Suprapubic skin (tissue), 4 donors: ENCODE data around the gene POFUT1. TPM values are rescaled to one million over a fixed set of nuclear protein-coding genes. Genes with fewer than 3 reads are reported as not detected.

Source experiments
- DNase-seq, 2 donors: peaks; one replicate each; pipeline ENCODE4 v3.0.0-alpha.2; 2019; ENCODE audit warnings: low spot score in 2 of 2
- H3K27ac ChIP-seq: fragments of 200-600 bp; sonication (generic); one replicate; pipeline ENCODE4 v1.5.1; 2019
- H3K27me3 ChIP-seq: fragments of 200-600 bp; sonication (generic); one replicate; pipeline ENCODE4 v1.5.1; 2019
- H3K36me3 ChIP-seq: fragments of 200-600 bp; sonication (generic); one replicate; pipeline ENCODE4 v1.5.1; 2019
- H3K4me1 ChIP-seq: fragments of 200-600 bp; sonication (generic); one replicate; pipeline ENCODE4 v1.5.1; 2019
- H3K4me3 ChIP-seq: fragments of 200-600 bp; sonication (generic); one replicate; pipeline ENCODE4 v1.5.1; 2019; ENCODE audit warnings: mild to moderate bottlenecking
- H3K9me3 ChIP-seq: fragments of 200-600 bp; sonication (generic); one replicate; pipeline ENCODE4 v1.5.1; 2019
- CTCF ChIP-seq, 2 donors: fragments of 200-600 bp in 1 of 2; fragments of 450-650 bp in 1 of 2; sonication (generic) in 1 of 2; IDR thresholded peaks; one replicate each; pipeline ENCODE4 v1.5.1; 2016 to 2019; ENCODE audit warnings: antibody characterized with exemption in 2 of 2, mild to moderate bottlenecking in 1 of 2, moderate library complexity in 1 of 2
- EP300 ChIP-seq: sonication (generic); formaldehyde crosslinking; IDR thresholded peaks from one replicate; pipeline ENCODE4 v1.6.1; 2017; ENCODE audit warnings: antibody characterized with exemption
- POLR2A ChIP-seq, 2 donors: fragments of 450-650 bp; IDR thresholded peaks; one replicate each; pipeline ENCODE4 v1.6.1; 2017; ENCODE audit warnings: antibody characterized with exemption in 2 of 2, mild to moderate bottlenecking in 2 of 2, moderate library complexity in 2 of 2
- POLR2AphosphoS5 ChIP-seq, 3 donors: sonication (generic); formaldehyde crosslinking; IDR thresholded peaks; one replicate each; pipeline ENCODE4 v1.6.1; 2017; ENCODE audit warnings: antibody characterized with exemption in 3 of 3
- WGBS: methylation state at CpG from one replicate; pipeline ENCODE4 v1.1.5; 2018; 5-methylcytosine and 5-hydroxymethylcytosine counted together
- total RNA-seq, 4 donors: library from RNA; depleted of rRNA; stranded (reverse); fragments of >200 nt; gene quantifications; one replicate each; pipeline ENCODE4 v1.1.0, GENCODE V29; 2016

Gene POFUT1
- total RNA-seq, 4 donors from 2014 or later = 19.0 to 36.4 (median 24.1) TPM

- 98% methylated on average over 4 of the region's 4 CpGs for WGBS
- H3K36me3 ChIP-seq = peaks cover 86% of the 10 kb centered on the region
- DNase-seq = no peak
- no peaks in the 10 kb centered on the region for H3K27me3 ChIP-seq
- TF ChIP-seq EP300 (no peak), POLR2A (IDR thresholded peaks at IDR 0.05) (no peak), CTCF (IDR thresholded peaks at IDR 0.05) (no peak), POLR2AphosphoS5 (IDR thresholded peaks at IDR 0.05) (no peak)
- H3K9me3 ChIP-seq = no peaks in the 10 kb centered on the region
- no peaks in the 10 kb centered on the region for H3K4me1 ChIP-seq
- H3K4me3 ChIP-seq = no peak overlapping the region
- H3K27ac ChIP-seq = no peak overlapping the region
These were observed 23.6 kb downstream of the POFUT1 start for GRCh38 chr20:32231245-32231644.

GRCh38 chr20:32231847-32232246, 24.2 kb downstream of the POFUT1 start:
- H3K4me3 ChIP-seq = no peak overlapping the region
- H3K9me3 ChIP-seq = no peaks in the 10 kb centered on the region
- no peak for TF ChIP-seq CTCF (IDR thresholded peaks at IDR 0.05)
- no peak for TF ChIP-seq POLR2A (IDR thresholded peaks at IDR 0.05)
- TF ChIP-seq EP300 = no peak
- no peak for TF ChIP-seq POLR2AphosphoS5 (IDR thresholded peaks at IDR 0.05)
- 73% methylated on average over 4 of the region's 4 CpGs for WGBS
- DNase-seq = no peak
- H3K4me1 ChIP-seq = no peaks in the 10 kb centered on the region
- H3K36me3 ChIP-seq = peaks cover 85% of the 10 kb centered on the region
- no peaks in the 10 kb centered on the region for H3K27me3 ChIP-seq
- H3K27ac ChIP-seq = no peak overlapping the region

DNA sequence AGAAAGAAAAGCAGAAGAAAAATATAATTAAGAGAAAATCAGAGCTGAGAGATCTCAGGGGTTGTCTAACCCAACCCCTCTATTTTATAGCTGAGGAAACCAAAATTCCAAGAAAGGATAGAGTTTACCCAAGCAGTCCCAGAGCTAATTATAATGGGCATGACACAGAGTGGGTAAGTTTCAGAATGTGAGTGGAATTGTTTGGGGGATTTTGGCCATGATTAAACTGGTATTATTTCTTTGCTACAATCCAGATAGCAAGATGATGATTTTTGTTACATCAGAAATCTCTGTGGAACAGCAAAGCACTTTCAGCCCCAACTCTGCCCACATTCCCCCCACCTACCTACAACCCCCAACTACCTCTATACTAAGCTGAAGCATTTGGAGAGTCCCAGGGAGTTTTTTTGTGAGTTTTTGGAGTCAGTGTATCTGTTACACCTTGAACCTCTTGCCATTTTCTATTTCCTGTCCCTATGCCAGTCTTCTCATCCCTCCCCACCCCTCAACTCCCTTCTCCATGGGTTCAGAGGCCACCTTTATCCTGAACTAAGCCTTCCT, 24.7 kb downstream of the POFUT1 start:
- Histone ChIP-seq H3K9me3 (no peaks in the 10 kb centered on the region), H3K4me3 (no peak overlapping the region), H3K36me3 (peaks cover 81% of the 10 kb centered on the region), H3K27me3 (no peaks in the 10 kb centered on the region), H3K27ac (no peak overlapping the region), H3K4me1 (no peaks in the 10 kb centered on the region)
- TF ChIP-seq CTCF (IDR thresholded peaks at IDR 0.05) (no peak), POLR2AphosphoS5 (IDR thresholded peaks at IDR 0.05) (no peak), POLR2A (IDR thresholded peaks at IDR 0.05) (no peak), EP300 (no peak)
- DNase-seq = no peak

DNA sequence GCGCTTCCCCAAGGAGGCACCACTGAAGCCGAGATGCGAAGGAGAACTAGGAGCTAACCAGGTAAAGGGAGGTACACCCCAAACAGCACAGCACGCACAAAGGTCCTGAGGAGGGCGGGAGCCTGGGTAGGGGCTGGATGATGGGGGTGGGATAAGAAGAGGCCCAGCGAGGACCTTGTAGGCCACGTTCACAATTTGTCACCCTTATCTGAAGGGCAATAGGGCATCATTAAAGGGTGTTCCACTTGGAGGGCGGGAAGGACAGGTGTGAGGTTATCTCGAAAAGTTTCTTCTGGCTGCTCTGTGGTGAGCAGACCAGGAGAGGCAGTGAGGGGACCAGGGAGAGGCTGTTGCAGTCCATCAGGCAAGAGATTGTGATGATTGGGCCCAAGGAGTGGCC, 25.6 kb downstream of the POFUT1 start:
- TF ChIP-seq EP300 (no peak), CTCF (IDR thresholded peaks at IDR 0.05) (no peak), POLR2A (IDR thresholded peaks at IDR 0.05) (no peak), POLR2AphosphoS5 (IDR thresholded peaks at IDR 0.05) (no peak)
- Histone ChIP-seq H3K27ac (no peak overlapping the region), H3K4me1 (no peaks in the 10 kb centered on the region), H3K27me3 (no peaks in the 10 kb centered on the region), H3K4me3 (no peak overlapping the region), H3K9me3 (no peaks in the 10 kb centered on the region), H3K36me3 (peaks cover 76% of the 10 kb centered on the region)
- no peak for DNase-seq
- 94% methylated on average over 9 of the region's 9 CpGs for WGBS

GRCh38 chr20:32234135-32234808, 26.6 kb downstream of the POFUT1 start:
- 93% methylated on average over 10 of the region's 13 CpGs for WGBS

More at GRCh38 chr20:32234135-32234808, 26.6 kb downstream of the POFUT1 start:
- peaks cover 67% of the 10 kb centered on the region for H3K36me3 ChIP-seq
- no peak overlapping the region for H3K27ac ChIP-seq
- H3K9me3 ChIP-seq = no peaks in the 10 kb centered on the region
- no peak overlapping the region for H3K4me3 ChIP-seq
- no peaks in the 10 kb centered on the region for H3K4me1 ChIP-seq
- no peak for TF ChIP-seq EP300
- TF ChIP-seq CTCF (IDR thresholded peaks at IDR 0.05) = no peak
- no peak for TF ChIP-seq POLR2AphosphoS5 (IDR thresholded peaks at IDR 0.05)
- TF ChIP-seq POLR2A (IDR thresholded peaks at IDR 0.05) = no peak
- H3K27me3 ChIP-seq = no peaks in the 10 kb centered on the region
- DNase-seq = no peak
